Measurements from ENCODE around the gene TNNC2.
A peak's percentile ranks its signal among the peaks of the same experiment; 100 is the strongest.

Gene TNNC2

GRCh38 chr20:45792317-45793118 is 34.6 kb downstream of the TNNC2 start:
- TF ChIP-seq TEAD4 (IDR thresholded peaks at IDR 0.05) = no peak
- TF ChIP-seq EGR1 (IDR thresholded peaks at IDR 0.05) = no peak
- TF ChIP-seq YY1 (IDR thresholded peaks at IDR 0.05; ENCODE audit: low read depth) = no peak
- no peak for TF ChIP-seq CEBPB (IDR thresholded peaks at IDR 0.05)
- no peak for TF ChIP-seq EP300 (IDR thresholded peaks at IDR 0.05; ENCODE audit: borderline replicate concordance)
- TF ChIP-seq FOXM1 (IDR thresholded peaks at IDR 0.05; ENCODE audit: borderline replicate concordance, low read depth) = no peak
- no peak for TF ChIP-seq RAD21 (IDR thresholded peaks at IDR 0.05; ENCODE audit: low read depth)
- TF ChIP-seq TAF1 (IDR thresholded peaks at IDR 0.05; ENCODE audit: low read depth) = no peak
- TF ChIP-seq ZBTB7A (IDR thresholded peaks at IDR 0.05; ENCODE audit: low read depth) = no peak
- TF ChIP-seq TCF12 (IDR thresholded peaks at IDR 0.05; ENCODE audit: low read depth) = no peak
- TF ChIP-seq, protein P1, sequence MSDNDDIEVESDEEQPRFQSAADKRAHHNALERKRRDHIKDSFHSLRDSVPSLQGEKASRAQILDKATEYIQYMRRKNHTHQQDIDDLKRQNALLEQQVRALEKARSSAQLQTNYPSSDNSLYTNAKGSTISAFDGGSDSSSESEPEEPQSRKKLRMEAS (IDR thresholded peaks at IDR 0.05) = no peak
- no peak for TF ChIP-seq REST (IDR thresholded peaks at IDR 0.05; ENCODE audit: low read depth)
- no peak for TF ChIP-seq USF1 (IDR thresholded peaks at IDR 0.05)
- no peak for TF ChIP-seq NFIC (IDR thresholded peaks at IDR 0.05)
- no peak for TF ChIP-seq CREB1 (IDR thresholded peaks at IDR 0.05; ENCODE audit: low read depth)

GRCh38 chr20:45788351-45788750 is 38.8 kb downstream of the TNNC2 start:
- TF ChIP-seq ZBTB7A (IDR thresholded peaks at IDR 0.05; ENCODE audit: low read depth) (no peak), REST (IDR thresholded peaks at IDR 0.05; ENCODE audit: low read depth) (no peak), NFIC (IDR thresholded peaks at IDR 0.05) (no peak), USF1 (IDR thresholded peaks at IDR 0.05) (no peak), RAD21 (IDR thresholded peaks at IDR 0.05; ENCODE audit: low read depth) (no peak), YY1 (IDR thresholded peaks at IDR 0.05; ENCODE audit: low read depth) (no peak), TAF1 (IDR thresholded peaks at IDR 0.05; ENCODE audit: low read depth) (no peak), TEAD4 (IDR thresholded peaks at IDR 0.05) (no peak), EGR1 (IDR thresholded peaks at IDR 0.05) (no peak), CEBPB (IDR thresholded peaks at IDR 0.05) (no peak), CREB1 (IDR thresholded peaks at IDR 0.05; ENCODE audit: low read depth) (no peak), EP300 (IDR thresholded peaks at IDR 0.05; ENCODE audit: borderline replicate concordance) (no peak), FOXM1 (IDR thresholded peaks at IDR 0.05; ENCODE audit: borderline replicate concordance, low read depth) (no peak), TCF12 (IDR thresholded peaks at IDR 0.05; ENCODE audit: low read depth) (no peak)
- TF ChIP-seq, protein P1 (IDR thresholded peaks at IDR 0.05) = no peak

GRCh38 chr20:45783656-45784294 is 43.3 kb downstream of the TNNC2 start:
- TF ChIP-seq TCF12 (IDR thresholded peaks at IDR 0.05; ENCODE audit: low read depth) (no peak), REST (IDR thresholded peaks at IDR 0.05; ENCODE audit: low read depth) (no peak), NFIC (IDR thresholded peaks at IDR 0.05) (peak; percentile 30; the same call in 1 of the 2 replicates), YY1 (IDR thresholded peaks at IDR 0.05; ENCODE audit: low read depth) (no peak), ZBTB7A (IDR thresholded peaks at IDR 0.05; ENCODE audit: low read depth) (no peak), CEBPB (IDR thresholded peaks at IDR 0.05) (no peak)
- TF ChIP-seq, protein P1 (IDR thresholded peaks at IDR 0.05) = no peak

Measured in Ishikawa (cell line).